Endothelial cell of hepatic sinusoid (primary cell): ENCODE data around the gene OR2V2.
"Not testable (repeated sequence)": the region's sequence is repeated elsewhere in the genome, so short reads cannot be mapped to it uniquely, and the experiment has no call there.

Source experiments
- in situ Hi-C: cut with HindIII; loops from 2 replicates; pipeline ENCODE4 v1.10.0; 2017; ENCODE audit warnings: low sequenced_read_pairs

The OR2V2 gene, protein sequence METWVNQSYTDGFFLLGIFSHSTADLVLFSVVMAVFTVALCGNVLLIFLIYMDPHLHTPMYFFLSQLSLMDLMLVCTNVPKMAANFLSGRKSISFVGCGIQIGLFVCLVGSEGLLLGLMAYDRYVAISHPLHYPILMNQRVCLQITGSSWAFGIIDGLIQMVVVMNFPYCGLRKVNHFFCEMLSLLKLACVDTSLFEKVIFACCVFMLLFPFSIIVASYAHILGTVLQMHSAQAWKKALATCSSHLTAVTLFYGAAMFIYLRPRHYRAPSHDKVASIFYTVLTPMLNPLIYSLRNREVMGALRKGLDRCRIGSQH

GRCh38 chr5:181146927-181147636 is at the start of gene OR2V2:
Gene OR2V2 (plus strand): TSS chr5:181147586. CDS start chr5:181154943, 7,357 bp downstream.
- in situ Hi-C loops = not testable (repeated sequence)

- in situ Hi-C loops = not testable (repeated sequence)
Measured at GRCh38 chr5:181097759-181098491, 49.5 kb upstream of the OR2V2 start.

DNA sequence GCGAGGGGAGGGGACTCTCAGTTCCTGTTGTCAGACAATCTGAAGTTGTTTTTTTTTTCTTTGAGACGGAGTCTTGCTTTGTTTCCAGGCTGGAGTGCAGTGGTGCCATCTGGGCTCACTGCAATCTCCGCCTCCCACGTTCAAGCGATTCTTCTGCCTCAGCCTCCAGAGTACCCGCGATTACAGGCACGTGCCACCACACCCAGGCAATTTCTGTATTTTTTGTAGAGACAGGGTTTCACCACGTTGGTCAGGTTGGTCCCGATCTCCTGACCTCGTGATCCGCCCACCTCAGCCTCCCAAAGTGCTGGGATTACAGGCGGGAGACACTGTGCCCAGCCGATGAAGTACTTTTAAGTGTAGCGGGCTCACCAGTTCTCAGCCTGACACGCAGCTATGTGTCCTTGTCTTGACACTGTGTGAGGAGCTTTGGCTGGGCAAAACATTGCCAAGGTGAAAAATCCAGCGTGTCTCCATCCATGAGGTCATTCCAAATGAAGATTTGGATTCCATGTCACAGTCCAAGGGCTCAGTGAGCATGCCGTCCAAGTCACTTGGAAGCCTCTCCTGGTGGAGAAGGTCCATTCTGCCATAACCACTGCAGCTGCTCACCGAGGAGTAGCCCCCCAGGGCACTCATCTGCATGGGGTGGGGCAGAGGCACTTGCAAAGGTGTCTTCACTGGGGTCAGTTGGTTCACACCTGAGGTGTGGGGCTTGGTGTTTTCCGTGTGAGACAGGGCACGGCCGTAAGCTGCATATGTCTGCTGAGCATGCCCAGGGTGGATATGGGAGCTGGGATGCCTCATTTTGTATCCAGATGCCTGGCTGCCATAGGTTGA is 48.4 kb upstream of the OR2V2 start:
- in situ Hi-C loops = no loop called here

GRCh38 chr5:181099602-181100086 is 47.7 kb upstream of the OR2V2 start:
- in situ Hi-C loops = no loop called here

- in situ Hi-C loops = no loop called here
Measured at GRCh38 chr5:181100121-181100875, 47.1 kb upstream of the OR2V2 start.

GRCh38 chr5:181101030-181101641 is 46.2 kb upstream of the OR2V2 start:
- in situ Hi-C loops = not testable (repeated sequence)

DNA sequence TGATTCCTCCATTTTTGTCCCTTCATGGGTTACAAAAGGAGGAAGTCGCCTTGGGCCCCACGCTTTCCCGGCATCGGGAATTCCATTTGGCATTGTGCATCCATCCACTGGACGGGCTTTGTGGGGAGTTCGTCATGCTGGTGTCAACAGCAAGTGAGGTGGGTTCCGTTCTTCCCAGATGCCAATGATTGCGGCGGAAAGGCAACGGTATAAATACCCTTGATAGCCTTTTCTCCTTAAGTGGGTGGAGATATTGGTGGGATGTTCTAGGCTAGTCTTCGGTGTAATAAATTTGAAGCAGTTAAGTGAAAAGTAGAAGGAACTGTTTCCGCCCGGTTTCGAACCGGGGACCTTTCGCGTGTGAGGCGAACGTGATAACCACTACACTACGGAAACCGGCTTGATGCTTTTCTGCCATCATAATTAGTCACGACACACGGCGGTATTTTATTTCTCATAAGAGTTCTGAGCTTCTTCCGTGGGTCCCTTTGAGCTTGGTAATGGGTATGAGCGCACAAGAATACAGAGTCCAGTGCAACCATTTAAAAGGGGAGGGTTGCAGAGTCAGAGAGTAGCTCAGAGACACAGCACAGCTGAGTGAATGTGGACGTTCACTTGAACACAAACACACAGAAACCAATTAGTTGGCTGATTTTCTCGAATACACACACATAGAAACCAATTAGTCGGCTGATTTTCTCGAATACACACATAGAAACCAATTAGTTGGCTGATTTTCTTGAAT is 45.3 kb upstream of the OR2V2 start:
- in situ Hi-C loops = not testable (repeated sequence)

GRCh38 chr5:181104259-181104568 is 43.2 kb upstream of the OR2V2 start:
- in situ Hi-C loops = not testable (repeated sequence)

- in situ Hi-C loops = not testable (repeated sequence)
Measured at GRCh38 chr5:181104606-181105390, 42.6 kb upstream of the OR2V2 start.

- in situ Hi-C loops = no loop called here
Measured at GRCh38 chr5:181105391-181106025, 41.9 kb upstream of the OR2V2 start.

DNA sequence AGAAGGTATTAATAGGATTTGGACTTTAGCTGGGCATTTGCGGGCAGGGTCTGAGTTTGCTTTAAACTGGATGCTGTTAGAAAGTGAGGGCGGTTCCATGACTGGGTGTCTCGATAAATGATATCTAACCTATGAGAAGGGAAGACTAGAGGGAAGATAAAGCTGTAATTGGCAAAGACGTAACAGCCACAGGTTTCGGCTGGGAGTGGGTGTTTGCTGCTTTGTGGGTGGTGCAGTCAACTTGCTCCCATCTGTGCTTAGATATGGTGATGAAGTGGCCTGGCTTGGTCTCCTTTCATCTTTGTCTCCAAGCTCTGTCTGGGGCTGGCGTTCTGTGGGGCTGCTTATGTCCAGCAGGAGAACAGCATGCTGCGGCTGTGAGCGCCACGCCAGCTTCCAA is 39.7 kb upstream of the OR2V2 start:
- in situ Hi-C loops = no loop called here

GRCh38 chr5:181108578-181109165 is 38.7 kb upstream of the OR2V2 start:
- in situ Hi-C loops = no loop called here

DNA sequence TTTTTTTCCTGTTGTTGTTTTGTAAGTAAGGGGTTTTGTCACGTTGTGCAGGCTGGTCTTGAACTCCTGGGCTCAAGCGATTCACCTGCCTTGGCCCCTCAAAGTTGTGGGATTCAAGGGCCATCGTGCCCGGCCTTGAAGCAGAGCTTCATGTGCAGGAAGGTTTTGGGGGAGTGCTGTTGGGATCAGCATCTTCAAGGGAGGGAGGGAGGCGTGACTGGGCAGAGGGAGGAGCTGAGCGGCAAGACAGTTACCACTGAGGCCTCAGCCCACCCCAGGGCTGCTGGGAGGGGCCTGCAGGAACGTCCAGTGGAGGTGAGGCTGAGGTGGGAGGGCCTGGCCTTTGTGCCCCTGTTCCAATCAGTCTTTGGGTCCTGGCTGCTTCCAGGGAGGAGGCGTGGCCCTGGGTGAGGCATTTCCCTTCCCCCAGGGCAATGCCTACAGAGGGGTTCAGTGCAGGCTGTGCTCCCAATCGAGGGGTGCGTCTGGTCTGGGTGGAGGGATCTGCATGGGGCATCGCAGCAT is 37.8 kb upstream of the OR2V2 start:
- in situ Hi-C loops = no loop called here

DNA sequence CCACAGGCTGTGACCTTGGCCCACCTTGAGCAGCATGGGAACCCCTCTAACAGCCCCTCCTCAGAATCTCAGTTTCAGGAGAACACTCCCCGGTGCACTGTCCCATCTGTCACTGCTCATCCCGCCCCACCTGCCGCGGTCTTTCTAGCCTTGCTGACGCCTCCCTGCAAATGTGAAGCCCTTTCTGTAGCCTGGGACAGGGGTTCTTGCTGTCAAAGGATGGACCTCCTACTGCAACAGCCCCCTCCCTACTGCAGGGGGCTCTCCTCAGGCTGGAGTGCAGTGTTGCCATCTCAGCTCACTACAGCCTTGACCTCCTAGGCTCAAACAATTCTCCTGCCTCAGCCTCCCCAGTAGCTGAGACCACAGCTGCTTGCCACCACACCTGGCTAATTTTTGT is 36.4 kb upstream of the OR2V2 start:
- in situ Hi-C loops = no loop called here

- in situ Hi-C loops = no loop called here
Measured at GRCh38 chr5:181112476-181112875, 34.9 kb upstream of the OR2V2 start.

- in situ Hi-C loops = not testable (repeated sequence)
Measured at GRCh38 chr5:181113572-181113971, 33.8 kb upstream of the OR2V2 start.

- in situ Hi-C loops = no loop called here
Measured at GRCh38 chr5:181114284-181114843, 33.0 kb upstream of the OR2V2 start.
